DMS53 (cell line): Measurements from ENCODE around the gene TRO.

Experiments used
- DNase-seq: peaks from one replicate; lab custom pipeline; 2025; lab: John Stamatoyannopoulos, UW

The TRO gene

GRCh38 chrX:54964766-54965497 lies 44.3 kb downstream of the TRO start:
- DNase-seq: no peak

DNA sequence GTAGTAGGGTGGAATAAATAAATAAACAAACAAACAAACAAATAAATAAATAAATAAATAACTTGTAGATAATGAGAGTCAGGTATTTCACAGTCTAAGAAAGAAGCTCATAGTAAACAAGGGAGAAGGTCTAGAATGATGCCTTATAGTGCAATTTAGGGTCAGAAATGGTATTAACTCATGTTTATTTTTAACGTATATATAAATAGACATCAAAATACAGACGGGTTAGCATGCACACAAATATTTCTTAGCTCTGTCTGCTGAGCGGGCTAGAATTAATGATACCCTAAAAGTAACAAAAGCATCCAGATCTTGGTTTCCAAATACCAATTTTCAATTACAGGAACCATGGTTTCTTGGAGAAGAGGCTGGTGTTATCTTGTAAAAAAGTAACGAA lies 56.8 kb downstream of the TRO start:
- no peak for DNase-seq

GRCh38 chrX:54978448-54978847 lies 57.8 kb downstream of the TRO start:
- DNase-seq: no peak

DNA sequence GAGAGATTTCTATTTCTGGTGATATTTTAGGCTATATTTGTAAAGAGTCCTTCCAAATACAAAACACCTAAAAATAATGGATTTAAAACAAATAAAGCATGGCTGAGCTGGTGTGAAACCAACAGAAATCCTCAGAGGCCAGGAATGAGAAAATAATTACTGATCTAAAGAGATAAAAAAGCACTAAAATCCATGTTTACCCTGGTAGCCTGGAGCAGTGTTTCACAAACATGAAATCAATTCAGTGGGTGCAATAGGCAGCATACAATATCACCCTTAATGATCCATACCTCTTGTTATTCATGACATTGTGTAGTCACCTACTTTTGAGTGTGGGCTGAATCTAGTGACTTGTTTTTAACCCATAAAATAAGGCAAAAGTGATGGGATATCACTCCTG lies 58.8 kb downstream of the TRO start:
- DNase-seq: no peak

GRCh38 chrX:54980334-54980733 lies 59.7 kb downstream of the TRO start:
- no peak for DNase-seq
